Mesenchymal stem cell (in vitro differentiated cells and primary cell): ENCODE measurements around the gene GLRA3.

Source experiments
- DNase-seq: peaks from one replicate; pipeline ENCODE4 v3.0.0-alpha.2; 2013
- H2AFZ ChIP-seq: one replicate; pipeline ENCODE4 v1.6.1; 2013; ENCODE audit warnings: low read depth, mild to moderate bottlenecking, control low read depth, inconsistent platforms, low read length, moderate library complexity
- H2AK5ac ChIP-seq: 2 replicates; pipeline ENCODE4 v1.6.1; 2013; ENCODE audit warnings: low read length, moderate library complexity, mild to moderate bottlenecking, inconsistent platforms; ENCODE audit not compliant: severe bottlenecking
- H2BK120ac ChIP-seq: one replicate; pipeline ENCODE4 v1.6.1; 2013; ENCODE audit warnings: low read depth, mild to moderate bottlenecking, inconsistent platforms, low read length, moderate library complexity
- H2BK12ac ChIP-seq, 2 experiments: one replicate each; pipeline ENCODE4 v1.6.1; 2013; ENCODE audit warnings: inconsistent platforms in 2 of 2, low read length in 2 of 2, mild to moderate bottlenecking in 2 of 2, moderate library complexity in 2 of 2, control low read depth in 1 of 2
- H2BK15ac ChIP-seq: one replicate; pipeline ENCODE4 v1.6.1; 2013; ENCODE audit warnings: mild to moderate bottlenecking, low read depth, inconsistent platforms; ENCODE audit not compliant: poor library complexity, severe bottlenecking
- H2BK5ac ChIP-seq: 2 replicates; pipeline ENCODE4 v1.6.1; 2013; ENCODE audit warnings: low read depth, mild to moderate bottlenecking, low read length, control low read depth, inconsistent platforms; ENCODE audit not compliant: poor library complexity, severe bottlenecking
- H3K14ac ChIP-seq, 2 experiments: one replicate each; pipeline ENCODE4 v1.6.1; 2013; ENCODE audit warnings: inconsistent platforms in 2 of 2, low read length in 2 of 2, control low read depth in 1 of 2, mild to moderate bottlenecking in 1 of 2, moderate library complexity in 1 of 2
- H3K18ac ChIP-seq, 2 experiments: one replicate each; pipeline ENCODE4 v1.6.1; 2013; ENCODE audit warnings: inconsistent platforms in 2 of 2, low read length in 2 of 2, control low read depth in 1 of 2, low read depth in 1 of 2, mild to moderate bottlenecking in 1 of 2
- H3K23ac ChIP-seq, 2 experiments: one replicate each; pipeline ENCODE4 v1.6.1; 2013; ENCODE audit warnings: inconsistent platforms in 2 of 2, low read length in 2 of 2, mild to moderate bottlenecking in 2 of 2, moderate library complexity in 2 of 2, control low read depth in 1 of 2
- H3K27ac ChIP-seq: 2 replicates; pipeline ENCODE4 v1.5.1; 2013; ENCODE audit warnings: mild to moderate bottlenecking, moderate library complexity, low read length, control low read depth, inconsistent platforms; ENCODE audit not compliant: poor library complexity, severe bottlenecking
- H3K27me3 ChIP-seq, 2 experiments: 2 replicates each; pipeline versions ENCODE4 v1.6.1 to v1.7.0; 2013; ENCODE audit warnings: low read length in 2 of 2, mild to moderate bottlenecking in 2 of 2, moderate library complexity in 2 of 2, control low read depth in 1 of 2, inconsistent platforms in 1 of 2; ENCODE audit not compliant: control insufficient read depth in 1 of 2, insufficient read depth in 1 of 2
- H3K36me3 ChIP-seq, 2 experiments: 2 replicates each; pipeline versions ENCODE4 v1.6.1 to v1.7.0; 2013; ENCODE audit warnings: low read length in 2 of 2, control low read depth in 1 of 2, inconsistent platforms in 1 of 2, low read depth in 1 of 2, mild to moderate bottlenecking in 1 of 2; ENCODE audit not compliant: insufficient read depth in 2 of 2, control insufficient read depth in 1 of 2
- H3K4ac ChIP-seq, 2 experiments: one replicate each; pipeline ENCODE4 v1.6.1; 2013; ENCODE audit warnings: inconsistent platforms in 2 of 2, low read length in 2 of 2, mild to moderate bottlenecking in 2 of 2, moderate library complexity in 2 of 2, control low read depth in 1 of 2, low read depth in 1 of 2
- H3K4me1 ChIP-seq: 2 replicates; pipeline ENCODE4 v1.6.1; 2013; ENCODE audit warnings: low read depth, low read length, control low read depth; ENCODE audit not compliant: control insufficient read depth, insufficient read depth
- H3K4me2 ChIP-seq: 2 replicates; pipeline ENCODE4 v1.6.1; 2013; ENCODE audit warnings: low read length, mild to moderate bottlenecking, inconsistent platforms; ENCODE audit not compliant: poor library complexity, severe bottlenecking
- H3K4me3 ChIP-seq, 2 experiments: 2 replicates each; pipeline versions ENCODE4 v1.5.1 to v1.7.0; 2013; ENCODE audit warnings: low read length in 2 of 2, mild to moderate bottlenecking in 2 of 2, control low read depth in 1 of 2, low read depth in 1 of 2; ENCODE audit not compliant: insufficient read depth in 1 of 2
- H3K79me1 ChIP-seq: replicated peaks from 2 replicates; pipeline ENCODE4 v1.6.1; 2013; ENCODE audit warnings: mild to moderate bottlenecking, control low read depth, low read length, inconsistent platforms; ENCODE audit not compliant: poor library complexity, severe bottlenecking
- H3K9ac ChIP-seq: 2 replicates; pipeline ENCODE4 v1.7.0; 2013; ENCODE audit warnings: mild to moderate bottlenecking, low read length, moderate library complexity
- H3K9me3 ChIP-seq: 2 replicates; pipeline ENCODE4 v1.7.0; 2013; ENCODE audit warnings: mild to moderate bottlenecking, low read length; ENCODE audit not compliant: control insufficient read depth
- H4K8ac ChIP-seq: one replicate; pipeline ENCODE4 v1.6.1; 2013; ENCODE audit warnings: inconsistent platforms, mild to moderate bottlenecking, low read length, moderate library complexity
- H4K91ac ChIP-seq: one replicate; pipeline ENCODE4 v1.6.1; 2013; ENCODE audit warnings: mild to moderate bottlenecking, low read length, inconsistent platforms
- WGBS: methylation state at CpG from one replicate; pipeline ENCODE4 v1.1.7; 2013; ENCODE audit warnings: mixed read lengths; 5-methylcytosine and 5-hydroxymethylcytosine counted together

GLRA3 gene

DNA sequence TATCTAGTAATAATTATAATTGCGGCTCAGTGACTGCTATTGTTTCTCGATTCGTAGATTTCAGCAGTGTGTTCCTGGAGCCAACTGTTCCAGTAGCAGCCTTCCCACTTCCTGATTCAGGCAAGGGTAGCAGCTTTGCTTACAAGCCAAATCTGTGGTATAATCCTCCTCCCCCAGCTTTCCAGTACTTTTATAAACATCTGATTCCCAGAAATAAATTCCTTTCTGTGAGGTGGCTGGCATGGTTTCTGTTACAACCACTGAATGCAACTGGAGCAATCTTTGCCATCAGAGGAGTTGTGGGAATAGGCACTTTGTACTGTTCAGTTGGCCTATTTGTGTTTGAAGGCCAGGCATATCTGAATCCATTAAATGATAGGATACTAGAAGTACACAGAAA, 80.0 kb downstream of the GLRA3 start:
- H3K4me2 ChIP-seq, result no peak overlapping the region
- no peak overlapping the region for H3K4me3 ChIP-seq
- no peak overlapping the region for H2BK5ac ChIP-seq
- no peak overlapping the region for H3K23ac ChIP-seq
- H2BK15ac ChIP-seq, result no peak overlapping the region
- H3K14ac ChIP-seq, result no peak overlapping the region
- H3K79me1 ChIP-seq, result no peaks in the 10 kb centered on the region
- H2AK5ac ChIP-seq, result no peak overlapping the region
- H3K36me3 ChIP-seq, result no peaks in the 10 kb centered on the region
- H3K18ac ChIP-seq, result no peak overlapping the region
- no peak overlapping the region for H3K27ac ChIP-seq
- DNase-seq, result no peak
- 89% methylated on average over 3 of the region's 3 CpGs for WGBS
- H3K9ac ChIP-seq, result no peak overlapping the region
- no peak overlapping the region for H4K91ac ChIP-seq
- H3K4me1 ChIP-seq, result no peaks in the 10 kb centered on the region
- no peak overlapping the region for H4K8ac ChIP-seq
- no peak overlapping the region for H2BK120ac ChIP-seq
- no peak overlapping the region for H2BK12ac ChIP-seq
- peaks cover 18% of the 10 kb centered on the region for H3K9me3 ChIP-seq
- no peak overlapping the region for H3K4ac ChIP-seq
- no peak overlapping the region for H2AFZ ChIP-seq
- no peaks in the 10 kb centered on the region for H3K27me3 ChIP-seq

DNA sequence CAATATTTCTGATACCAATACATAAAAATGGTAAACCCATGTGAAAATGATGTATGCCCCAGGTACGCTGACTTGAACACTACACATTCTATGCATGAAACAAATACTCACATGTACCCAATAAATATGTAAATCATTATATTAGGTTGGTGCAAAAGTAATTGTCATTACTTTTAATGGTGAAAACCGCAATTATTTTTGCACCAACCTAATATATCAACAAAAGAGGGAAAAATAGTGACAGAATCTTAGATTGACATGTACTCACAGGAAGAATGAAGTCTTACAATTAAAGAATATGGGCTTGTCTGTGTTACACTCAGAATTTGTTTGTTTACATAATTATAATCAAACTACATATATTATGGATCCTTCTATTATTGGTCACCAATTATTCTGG, 82.3 kb downstream of the GLRA3 start:
- no peak for DNase-seq
- Histone ChIP-seq H3K23ac (no peak overlapping the region), H3K14ac (no peak overlapping the region), H4K91ac (no peak overlapping the region), H2AK5ac (no peak overlapping the region), H3K27ac (no peak overlapping the region), H2BK15ac (no peak overlapping the region), H3K4me2 (no peak overlapping the region), H3K4me3 (no peak overlapping the region), H3K9ac (no peak overlapping the region), H2BK5ac (no peak overlapping the region), H3K36me3 (no peaks in the 10 kb centered on the region), H3K79me1 (no peaks in the 10 kb centered on the region), H3K18ac (no peak overlapping the region), H3K9me3 (peaks cover 18% of the 10 kb centered on the region), H4K8ac (no peak overlapping the region), H2BK120ac (no peak overlapping the region), H2AFZ (no peak overlapping the region), H3K27me3 (no peaks in the 10 kb centered on the region), H2BK12ac (no peak overlapping the region), H3K4ac (no peak overlapping the region), H3K4me1 (no peaks in the 10 kb centered on the region)
- WGBS, result 100% methylated on average over 1 of the region's 2 CpGs

DNA sequence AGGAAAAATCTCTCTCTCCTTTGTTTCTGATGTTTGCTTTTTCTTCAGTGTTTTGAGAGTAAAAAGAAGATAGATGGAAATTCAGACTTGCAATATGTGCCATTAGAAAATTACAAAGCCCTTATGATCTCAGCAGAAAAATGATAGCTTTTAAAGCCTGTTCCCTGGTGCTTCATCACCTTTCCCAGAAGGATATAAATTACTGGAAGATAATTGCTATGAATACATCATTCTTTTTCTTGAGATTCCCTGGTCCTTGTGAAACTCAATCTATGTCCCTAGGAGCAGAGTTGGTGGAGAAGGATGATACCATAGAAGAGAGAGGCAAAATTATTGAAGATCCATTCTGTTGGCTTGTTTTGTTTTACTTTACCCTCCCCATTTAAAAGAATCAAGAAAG, 86.5 kb downstream of the GLRA3 start:
- Histone ChIP-seq H3K9me3 (peaks cover 18% of the 10 kb centered on the region), H2BK12ac (no peak overlapping the region), H2AK5ac (no peak overlapping the region), H4K91ac (no peak overlapping the region), H4K8ac (no peak overlapping the region), H3K18ac (no peak overlapping the region), H3K36me3 (no peaks in the 10 kb centered on the region), H3K4me3 (no peak overlapping the region), H2AFZ (no peak overlapping the region), H3K14ac (no peak overlapping the region), H3K23ac (no peak overlapping the region), H3K27me3 (no peaks in the 10 kb centered on the region), H3K79me1 (no peaks in the 10 kb centered on the region), H2BK5ac (no peak overlapping the region), H3K4ac (no peak overlapping the region), H3K27ac (no peak overlapping the region), H2BK15ac (no peak overlapping the region), H3K4me1 (no peaks in the 10 kb centered on the region), H3K9ac (no peak overlapping the region), H2BK120ac (no peak overlapping the region), H3K4me2 (no peak overlapping the region)
- no peak for DNase-seq

DNA sequence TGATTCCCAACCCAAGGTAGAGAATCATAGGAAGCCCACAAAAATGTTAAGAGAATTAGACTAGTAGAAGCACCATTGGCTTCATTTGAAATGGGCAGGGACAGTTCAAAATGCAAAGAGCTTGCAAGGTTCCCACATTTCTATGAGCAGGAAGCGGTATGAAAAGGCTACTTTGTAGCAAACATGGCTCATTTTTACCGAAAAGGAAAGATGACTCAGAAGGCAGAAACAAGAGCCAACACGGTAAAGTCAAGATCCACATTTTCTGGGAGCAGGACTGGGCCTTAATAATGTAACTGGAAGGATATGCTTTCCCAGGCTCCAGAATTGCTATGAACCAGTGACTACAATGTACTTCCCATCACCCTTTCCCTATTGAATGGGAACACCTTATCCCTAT, 89.5 kb downstream of the GLRA3 start:
- H4K91ac ChIP-seq, result no peak overlapping the region
- no peak overlapping the region for H3K4me3 ChIP-seq
- H3K4me1 ChIP-seq, result no peaks in the 10 kb centered on the region
- H3K4ac ChIP-seq, result no peak overlapping the region
- H2BK12ac ChIP-seq, result no peak overlapping the region
- H3K14ac ChIP-seq, result no peak overlapping the region
- H3K9me3 ChIP-seq, result peaks cover 3% of the 10 kb centered on the region
- 88% methylated on average over 3 of the region's 3 CpGs for WGBS
- no peak overlapping the region for H3K4me2 ChIP-seq
- no peak overlapping the region for H2BK15ac ChIP-seq
- no peak overlapping the region for H3K9ac ChIP-seq
- no peaks in the 10 kb centered on the region for H3K27me3 ChIP-seq
- no peak overlapping the region for H2BK5ac ChIP-seq
- no peak overlapping the region for H2AK5ac ChIP-seq
- no peaks in the 10 kb centered on the region for H3K36me3 ChIP-seq
- no peak overlapping the region for H3K18ac ChIP-seq
- H2AFZ ChIP-seq, result no peak overlapping the region
- no peak for DNase-seq
- H3K23ac ChIP-seq, result no peak overlapping the region
- H4K8ac ChIP-seq, result no peak overlapping the region
- no peak overlapping the region for H2BK120ac ChIP-seq
- H3K79me1 ChIP-seq, result no peaks in the 10 kb centered on the region
- no peak overlapping the region for H3K27ac ChIP-seq
